ENCODE results near the gene GRM1.

GRM1 gene

GRCh38 chr6:146456886-146457285 lies 428.0 kb downstream of the GRM1 start:
- ChIA-PET POLR2A (no interaction called here), CTCF (no interaction called here)
- no peak for DNase-seq (ENCODE audit: extremely low spot score)
- no peak for TF ChIP-seq SUZ12 (IDR thresholded peaks at IDR 0.05)
- TF ChIP-seq BHLHE40 (IDR thresholded peaks at IDR 0.05; ENCODE audit: borderline replicate concordance) = no peak
- no peak for TF ChIP-seq ZNF384 (IDR thresholded peaks at IDR 0.05)
- no peak for TF ChIP-seq ARNT (IDR thresholded peaks at IDR 0.05)
- no peak for TF ChIP-seq LEF1 (IDR thresholded peaks at IDR 0.05; ENCODE audit: borderline replicate concordance)
- TF ChIP-seq TARDBP (IDR thresholded peaks at IDR 0.05) = no peak
- no peak for TF ChIP-seq NFRKB (IDR thresholded peaks at IDR 0.05)
- TF ChIP-seq CTBP1 (IDR thresholded peaks at IDR 0.05; ENCODE audit: borderline replicate concordance) = no peak
- TF ChIP-seq ELF4 (IDR thresholded peaks at IDR 0.05) = no peak
- no peak for TF ChIP-seq L3MBTL2 (conservative IDR thresholded peaks at IDR 0.05)
- TF ChIP-seq, protein P1, sequence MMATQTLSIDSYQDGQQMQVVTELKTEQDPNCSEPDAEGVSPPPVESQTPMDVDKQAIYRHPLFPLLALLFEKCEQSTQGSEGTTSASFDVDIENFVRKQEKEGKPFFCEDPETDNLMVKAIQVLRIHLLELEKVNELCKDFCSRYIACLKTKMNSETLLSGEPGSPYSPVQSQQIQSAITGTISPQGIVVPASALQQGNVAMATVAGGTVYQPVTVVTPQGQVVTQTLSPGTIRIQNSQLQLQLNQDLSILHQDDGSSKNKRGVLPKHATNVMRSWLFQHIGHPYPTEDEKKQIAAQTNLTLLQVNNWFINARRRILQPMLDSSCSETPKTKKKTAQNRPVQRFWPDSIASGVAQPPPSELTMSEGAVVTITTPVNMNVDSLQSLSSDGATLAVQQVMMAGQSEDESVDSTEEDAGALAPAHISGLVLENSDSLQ (IDR thresholded peaks at IDR 0.05) = no peak
- no peak for TF ChIP-seq SP1 (IDR thresholded peaks at IDR 0.05)

DNA sequence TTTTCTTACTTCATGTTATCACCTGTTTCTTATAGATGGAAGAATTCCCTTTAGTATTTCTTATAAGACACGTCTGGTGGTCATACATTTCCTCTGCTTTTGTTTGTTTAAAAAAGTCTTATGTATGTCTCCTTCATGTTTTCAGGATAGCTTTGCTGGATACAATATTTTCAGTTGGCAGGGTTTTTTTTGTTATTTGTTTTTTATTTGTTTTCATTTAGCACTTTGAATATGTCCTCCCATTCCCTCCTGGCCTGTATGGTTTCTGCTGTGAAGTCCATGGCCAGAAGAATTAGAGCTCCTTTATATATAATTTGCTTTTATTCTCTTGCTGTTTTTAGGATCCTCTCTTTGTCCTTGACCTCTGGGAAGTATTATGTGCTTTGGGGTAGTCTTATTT lies 432.1 kb downstream of the GRM1 start:
- CTCF ChIA-PET = interaction anchor here (0.7 kb wide), 1 partner anchor 552 kb away, joined by 3 read pairs; no protein-coding TSS in a partner anchor
- TF ChIP-seq BHLHE40 (IDR thresholded peaks at IDR 0.05; ENCODE audit: borderline replicate concordance) (no peak), FOXA1 (IDR thresholded peaks at IDR 0.05) (no peak), HDGF (IDR thresholded peaks at IDR 0.05; ENCODE audit: borderline replicate concordance) (no peak), CTBP1 (IDR thresholded peaks at IDR 0.05; ENCODE audit: borderline replicate concordance) (no peak), ELF4 (IDR thresholded peaks at IDR 0.05) (no peak), TARDBP (IDR thresholded peaks at IDR 0.05) (no peak), ZNF384 (IDR thresholded peaks at IDR 0.05) (no peak)
- POLR2A ChIA-PET = no interaction called here
- DNase-seq (ENCODE audit: extremely low spot score) = no peak

- CTCF ChIA-PET = no interaction called here
- DNase-seq (ENCODE audit: extremely low spot score) = no peak
- TF ChIP-seq ZNF384 (IDR thresholded peaks at IDR 0.05) (no peak), FOXM1 (IDR thresholded peaks at IDR 0.05; ENCODE audit: borderline replicate concordance) (no peak), BHLHE40 (IDR thresholded peaks at IDR 0.05; ENCODE audit: borderline replicate concordance) (no peak), SUZ12 (IDR thresholded peaks at IDR 0.05) (no peak), SP1 (IDR thresholded peaks at IDR 0.05) (no peak), FOXK2 (IDR thresholded peaks at IDR 0.05) (no peak), HDGF (IDR thresholded peaks at IDR 0.05; ENCODE audit: borderline replicate concordance) (no peak), FOXA1 (IDR thresholded peaks at IDR 0.05) (no peak), ARNT (IDR thresholded peaks at IDR 0.05) (no peak), ELF4 (IDR thresholded peaks at IDR 0.05) (no peak)
- TF ChIP-seq, protein P1 (IDR thresholded peaks at IDR 0.05) = no peak
- POLR2A ChIA-PET = no interaction called here
Observed at GRCh38 chr6:146470091-146470770, 441.4 kb downstream of the GRM1 start.

- TF ChIP-seq ARNT (IDR thresholded peaks at IDR 0.05) (no peak), ELF4 (IDR thresholded peaks at IDR 0.05) (no peak), TARDBP (IDR thresholded peaks at IDR 0.05) (no peak), ZNF384 (IDR thresholded peaks at IDR 0.05) (no peak), FOXK2 (IDR thresholded peaks at IDR 0.05) (no peak), BHLHE40 (IDR thresholded peaks at IDR 0.05; ENCODE audit: borderline replicate concordance) (no peak), L3MBTL2 (conservative IDR thresholded peaks at IDR 0.05) (no peak), FOXA1 (IDR thresholded peaks at IDR 0.05) (no peak), FOXM1 (IDR thresholded peaks at IDR 0.05; ENCODE audit: borderline replicate concordance) (no peak), SUZ12 (IDR thresholded peaks at IDR 0.05) (no peak), NFRKB (IDR thresholded peaks at IDR 0.05) (no peak), LEF1 (IDR thresholded peaks at IDR 0.05; ENCODE audit: borderline replicate concordance) (no peak)
- POLR2A ChIA-PET = no interaction called here
- DNase-seq (ENCODE audit: extremely low spot score) = no peak
- CTCF ChIA-PET = no interaction called here
Observed at GRCh38 chr6:146472918-146473317, 444.1 kb downstream of the GRM1 start.

- ChIA-PET POLR2A (no interaction called here), CTCF (no interaction called here)
- TF ChIP-seq NFRKB (IDR thresholded peaks at IDR 0.05) (no peak), HDGF (IDR thresholded peaks at IDR 0.05; ENCODE audit: borderline replicate concordance) (no peak), BHLHE40 (IDR thresholded peaks at IDR 0.05; ENCODE audit: borderline replicate concordance) (no peak), TARDBP (IDR thresholded peaks at IDR 0.05) (no peak), FOXK2 (IDR thresholded peaks at IDR 0.05) (no peak), ARNT (IDR thresholded peaks at IDR 0.05) (no peak), L3MBTL2 (conservative IDR thresholded peaks at IDR 0.05) (no peak), ZNF384 (IDR thresholded peaks at IDR 0.05) (no peak), LEF1 (IDR thresholded peaks at IDR 0.05; ENCODE audit: borderline replicate concordance) (no peak), CTBP1 (IDR thresholded peaks at IDR 0.05; ENCODE audit: borderline replicate concordance) (no peak)
- TF ChIP-seq, protein P1 (IDR thresholded peaks at IDR 0.05) = no peak
- DNase-seq (ENCODE audit: extremely low spot score) = no peak
Observed at GRCh38 chr6:146481527-146481926, 452.7 kb downstream of the GRM1 start.

- no peak for TF ChIP-seq FOXK2 (IDR thresholded peaks at IDR 0.05)
- TF ChIP-seq BHLHE40 (IDR thresholded peaks at IDR 0.05; ENCODE audit: borderline replicate concordance) = no peak
- no peak for TF ChIP-seq FOXA1 (IDR thresholded peaks at IDR 0.05)
- TF ChIP-seq ZNF384 (IDR thresholded peaks at IDR 0.05) = no peak
- TF ChIP-seq NFRKB (IDR thresholded peaks at IDR 0.05) = no peak
- no peak for TF ChIP-seq TARDBP (IDR thresholded peaks at IDR 0.05)
- no peak for TF ChIP-seq LEF1 (IDR thresholded peaks at IDR 0.05; ENCODE audit: borderline replicate concordance)
- TF ChIP-seq ARNT (IDR thresholded peaks at IDR 0.05) = no peak
- no peak for TF ChIP-seq SUZ12 (IDR thresholded peaks at IDR 0.05)
- TF ChIP-seq SP1 (IDR thresholded peaks at IDR 0.05) = no peak
- no peak for TF ChIP-seq HDGF (IDR thresholded peaks at IDR 0.05; ENCODE audit: borderline replicate concordance)
- no peak for TF ChIP-seq ELF4 (IDR thresholded peaks at IDR 0.05)
- no peak for TF ChIP-seq FOXM1 (IDR thresholded peaks at IDR 0.05; ENCODE audit: borderline replicate concordance)
- TF ChIP-seq, protein P1 (IDR thresholded peaks at IDR 0.05) = no peak
- TF ChIP-seq CTBP1 (IDR thresholded peaks at IDR 0.05; ENCODE audit: borderline replicate concordance) = no peak
- CTCF ChIA-PET = no interaction called here
Observed at GRCh38 chr6:146484411-146484810, 455.5 kb downstream of the GRM1 start.

More at GRCh38 chr6:146484411-146484810, 455.5 kb downstream of the GRM1 start:
- no peak for DNase-seq (ENCODE audit: extremely low spot score)
- POLR2A ChIA-PET = no interaction called here
